Endothelial cell of umbilical vein (primary cell): Measurements from ENCODE around the gene CLBA1. TPM values are rescaled to one million over a fixed set of nuclear protein-coding genes. Genes with fewer than 3 reads are reported as not detected.

Experiments
- BruUV-seq: library from RNA; stranded (reverse); fragments of 400-500 nt; replicated peaks from 2 replicates; lab custom pipeline; 2021; lab: Mats Ljungman, UMichigan
- CTCF ChIA-PET: fragments of 300-600, 350-600 bp; sonication (Branson Sonifier 250); formaldehyde crosslinking; loops from one replicate; lab custom pipeline; 2021; ENCODE audit warnings: antibody characterized with exemption, inconsistent platforms; lab: Charles Lee
- POLR2A ChIA-PET: fragments of 300-600, 350-600 bp; sonication (Branson Sonifier 250); formaldehyde crosslinking; loops from one replicate; lab custom pipeline; 2021; ENCODE audit warnings: antibody characterized with exemption, inconsistent platforms; lab: Charles Lee
- DNase-seq: peaks from one replicate; pipeline ENCODE4 v3.0.0-alpha.2; 2011; ENCODE audit warnings: low read depth, low spot score
- FAIRE-seq: peaks from 2 replicates; lab custom pipeline; 2011; peaks lifted over from hg19 to GRCh38; lab: Jason Lieb, UNC
- H2AFZ ChIP-seq: 2 replicates; pipeline ENCODE4 v1.6.0; 2012; ENCODE audit warnings: low read depth, low read length, control low read depth, inconsistent platforms
- H3K27ac ChIP-seq: 2 replicates; pipeline ENCODE4 v1.5.1; 2011; ENCODE audit warnings: low read depth, mild to moderate bottlenecking, control low read depth, low read length, moderate library complexity; ENCODE audit not compliant: insufficient read depth
- H3K27me3 ChIP-seq, 2 experiments: 2 replicates each; pipeline versions ENCODE4 v1.6.0 to v1.6.1; 2011; ENCODE audit warnings: low read length in 2 of 2, mixed read lengths in 1 of 2; ENCODE audit not compliant: control insufficient read depth in 2 of 2, insufficient read depth in 2 of 2
- H3K36me3 ChIP-seq, 2 experiments: 2 replicates in 1 of 2; 3 replicates in 1 of 2; pipeline ENCODE4 v1.5.1; 2011; ENCODE audit warnings: low read length in 2 of 2, mild to moderate bottlenecking in 1 of 2, moderate library complexity in 1 of 2; ENCODE audit not compliant: control insufficient read depth in 2 of 2, insufficient read depth in 2 of 2; ENCODE audit errors: extremely low read depth in 1 of 2
- H3K4me1 ChIP-seq: 3 replicates; pipeline ENCODE4 v1.5.1; 2011; ENCODE audit warnings: mild to moderate bottlenecking, low read length; ENCODE audit not compliant: control insufficient read depth, insufficient read depth; ENCODE audit errors: extremely low read depth
- H3K4me2 ChIP-seq: 2 replicates; pipeline ENCODE4 v1.6.1; 2011; ENCODE audit warnings: low read length, control low read depth, mixed read lengths; ENCODE audit not compliant: insufficient read depth
- H3K4me3 ChIP-seq, 3 experiments: fragments of 200-600 bp in 1 of 3; sonication (generic), shearing (Covaris generic) in 1 of 3; replicated peaks in 1 of 3; 2 replicates each; pipeline ENCODE4 v1.5.1; 2011 to 2016; ENCODE audit warnings: control low read depth in 3 of 3, low read length in 3 of 3, mild to moderate bottlenecking in 2 of 3, inconsistent platforms in 1 of 3, low read depth in 1 of 3, moderate library complexity in 1 of 3; ENCODE audit not compliant: insufficient read depth in 1 of 3
- H3K79me2 ChIP-seq: 2 replicates; pipeline ENCODE4 v1.6.0; 2012; ENCODE audit warnings: low read length, inconsistent platforms; ENCODE audit not compliant: control insufficient read depth, insufficient read depth
- H3K9ac ChIP-seq: replicated peaks from 2 replicates; pipeline ENCODE3; 2011; ENCODE audit warnings: low read length, control low read depth; ENCODE audit not compliant: insufficient read depth; ENCODE audit errors: extremely low read depth
- H3K9me1 ChIP-seq: replicated peaks from 3 replicates; pipeline ENCODE4 v1.6.0; 2011; ENCODE audit warnings: mild to moderate bottlenecking, low read length; ENCODE audit not compliant: control insufficient read depth, insufficient read depth; ENCODE audit errors: extremely low read depth
- H3K9me3 ChIP-seq: replicated peaks from 2 replicates; pipeline ENCODE4 v1.5.1; 2012; ENCODE audit warnings: low read length, inconsistent platforms; ENCODE audit not compliant: control insufficient read depth, insufficient read depth
- H4K20me1 ChIP-seq: replicated peaks from 2 replicates; pipeline ENCODE3; 2011; ENCODE audit warnings: mild to moderate bottlenecking, low read length; ENCODE audit not compliant: control insufficient read depth, insufficient read depth; ENCODE audit errors: extremely low read depth
- CTCF ChIP-seq, 2 donors: IDR thresholded peaks; 1 replicate in 1 of 2; 2 replicates in 1 of 2; pipeline ENCODE4 v1.5.1; 2011; ENCODE audit warnings: low read length in 2 of 2, mild to moderate bottlenecking in 2 of 2, moderate library complexity in 2 of 2, control low read depth in 1 of 2, inconsistent platforms in 1 of 2, low read depth in 1 of 2; ENCODE audit not compliant: insufficient read depth in 1 of 2; ENCODE audit errors: extremely low read depth in 1 of 2
- EZH2 ChIP-seq: IDR thresholded peaks from 2 replicates; pipeline ENCODE4 v1.6.1; 2012; ENCODE audit warnings: borderline replicate concordance, low read depth, mild to moderate bottlenecking, moderate library complexity, low read length, inconsistent platforms; ENCODE audit not compliant: severe bottlenecking
- FOS ChIP-seq: IDR thresholded peaks from 2 replicates; pipeline ENCODE4 v1.6.1; 2011; ENCODE audit warnings: mild to moderate bottlenecking, low read length, moderate library complexity, borderline replicate concordance; ENCODE audit not compliant: insufficient read depth
- GATA2 ChIP-seq: IDR thresholded peaks from 2 replicates; pipeline ENCODE4 v1.7.0; 2011; ENCODE audit warnings: low read depth, mild to moderate bottlenecking, moderate library complexity, mixed read lengths, low read length; ENCODE audit not compliant: insufficient read length, insufficient read depth
- JUN ChIP-seq: IDR thresholded peaks from 2 replicates; pipeline ENCODE4 v1.6.1; 2011; ENCODE audit warnings: borderline replicate concordance, low read depth; ENCODE audit not compliant: insufficient read length, insufficient read depth
- MAX ChIP-seq: IDR thresholded peaks from 2 replicates; pipeline ENCODE4 v1.6.1; 2011; ENCODE audit not compliant: insufficient read depth, insufficient read length
- MYC ChIP-seq: IDR thresholded peaks from one replicate; pipeline ENCODE4 v1.6.1; 2011; ENCODE audit warnings: mild to moderate bottlenecking, low read depth, low read length
- POLR2A ChIP-seq: IDR thresholded peaks from 2 replicates; pipeline ENCODE4 v1.6.1; 2012; ENCODE audit warnings: low read depth, mild to moderate bottlenecking, control low read depth, low read length
- POLR2AphosphoS5 ChIP-seq: IDR thresholded peaks from 2 replicates; pipeline ENCODE4 v1.6.1; 2012; ENCODE audit warnings: low read depth, mild to moderate bottlenecking, control low read depth, low read length, moderate library complexity; ENCODE audit not compliant: insufficient read depth
- dilution Hi-C: fragments of 300-500 bp; cut with MboI; formaldehyde crosslinking; loops from one replicate; pipeline ENCODE4 v1.15.0; 2019; ENCODE audit warnings: low sequenced_read_pairs; ENCODE audit not compliant: extremely low pct_ligation_motif_present
- intact Hi-C: fragments of 100-400 bp; cut with micrococcal nuclease; formaldehyde crosslinking; loops from one replicate; pipeline ENCODE4 v1.10.0; 2022
- polyA plus RNA-seq, 4 experiments: library from polyadenylated mRNA; depleted of rRNA in 3 of 4; stranded (reverse) in 3 of 4; unstranded in 1 of 4; fragments of >200 nt; gene quantifications; 2 replicates each; pipeline versions ENCODE4 v1.2.1 to v1.2.3, GENCODE V29; 2011 to 2012; ENCODE audit warnings: missing spikeins in 1 of 4
- total RNA-seq: library from RNA; stranded (reverse); gene quantifications from 2 replicates; pipeline ENCODE4 v1.2.3, GENCODE V29; 2021

Gene CLBA1
- total and polyA plus RNA-seq, 2 donors (not counting 3 experiments of a cell fraction or from before 2014, with no cell fraction given) = 5.2 to 5.3 TPM

GRCh38 chr14:104957146-104958113 is 28.2 kb upstream of the CLBA1 start:
- CTCF ChIA-PET = no interaction called here
- no peaks in the 10 kb centered on the region for H3K9me3 ChIP-seq
- dilution Hi-C loops = no loop called here

More at GRCh38 chr14:104957146-104958113, 28.2 kb upstream of the CLBA1 start:
- DNase-seq (no peak), FAIRE-seq (no peak)
- H3K4me1 ChIP-seq = no peaks in the 10 kb centered on the region
- H3K27ac ChIP-seq = no peak overlapping the region
- intact Hi-C loops = loop anchor here (1.0 kb wide), 1 partner anchor 10 kb away; no protein-coding TSS in a partner anchor
- H3K36me3 ChIP-seq = peaks cover 5 to 42% of the 10 kb centered on the region in 2 experiments
- H3K27me3 ChIP-seq = no peaks in the 10 kb centered on the region
- TF ChIP-seq POLR2A = no peak
- TF ChIP-seq GATA2 = no peak
- TF ChIP-seq EZH2 = no peak
- TF ChIP-seq FOS = no peak
- TF ChIP-seq POLR2AphosphoS5 = no peak
- TF ChIP-seq MYC = no peak
- no peak for TF ChIP-seq JUN
- no peak for TF ChIP-seq CTCF (IDR thresholded peaks at IDR 0.05; ENCODE audit: extremely low read depth in 1 of 2, insufficient read depth in 1 of 2, low read depth in 1 of 2, low read length in 2 of 2)
- TF ChIP-seq MAX = no peak
- no peak overlapping the region for H2AFZ ChIP-seq
- H4K20me1 ChIP-seq = no peaks in the 10 kb centered on the region
- no peak overlapping the region for H3K4me3 ChIP-seq
- BruUV-seq = no TSS peak
- H3K79me2 ChIP-seq = peaks cover 11% of the 10 kb centered on the region
- POLR2A ChIA-PET = no interaction called here
- H3K9ac ChIP-seq = no peak overlapping the region
- no peak overlapping the region for H3K4me2 ChIP-seq
- no peaks in the 10 kb centered on the region for H3K9me1 ChIP-seq
